BE2C (cell line): ENCODE data around the gene MGST2.

Experiments used
- DNase-seq: peaks from one replicate; pipeline ENCODE4 v3.0.0-alpha.2; 2020
- H3K27me3 ChIP-seq: fragments of 250-450 bp; sonication (Bioruptor Pico); 2 replicates; pipeline ENCODE4 v1.5.1; 2020; ENCODE audit warnings: mild to moderate bottlenecking
- H3K36me3 ChIP-seq: fragments of 250-450 bp; sonication (Bioruptor Pico); 2 replicates; pipeline ENCODE4 v1.5.1; 2020; ENCODE audit warnings: mild to moderate bottlenecking
- H3K4me1 ChIP-seq: fragments of 250-450 bp; sonication (Bioruptor Pico); 2 replicates; pipeline ENCODE4 v1.5.1; 2020
- H3K4me3 ChIP-seq: 2 replicates; pipeline ENCODE4 v1.5.1; 2011; ENCODE audit warnings: low read depth, low read length
- H3K9me3 ChIP-seq: fragments of 250-450 bp; sonication (Bioruptor Pico); 2 replicates; pipeline ENCODE4 v1.5.1; 2020
- CTCF ChIP-seq: IDR thresholded peaks from 2 replicates; pipeline ENCODE4 v1.5.1; 2012; ENCODE audit warnings: mild to moderate bottlenecking, low read depth, low read length

The MGST2 gene

DNA sequence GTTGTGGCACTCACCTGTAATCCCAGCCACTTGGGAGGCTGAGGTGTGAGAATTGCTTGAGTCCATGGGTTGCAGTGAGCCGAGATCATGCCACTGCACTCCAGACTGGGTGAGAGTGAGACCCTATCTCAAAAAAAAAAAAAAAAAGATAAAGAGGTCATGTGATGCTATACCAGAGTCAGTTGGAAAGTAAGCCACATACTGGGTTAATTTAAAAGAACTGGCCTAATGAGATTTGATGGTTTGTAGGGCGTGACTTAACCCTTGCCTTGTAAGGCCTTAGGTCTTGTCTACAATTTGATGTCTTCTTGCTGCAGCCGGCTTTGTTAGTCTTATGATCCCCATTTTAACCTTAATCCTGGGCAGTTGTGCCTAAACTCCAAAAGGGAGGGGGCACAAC is 5.2 kb downstream of the MGST2 start:
- TF ChIP-seq CTCF: no peak
- no peaks in the 10 kb centered on the region for H3K27me3 ChIP-seq
- no peak for DNase-seq
- H3K4me3 ChIP-seq: no peak overlapping the region
- no peaks in the 10 kb centered on the region; the same call in 1 of the 2 replicates for H3K4me1 ChIP-seq
- no peaks in the 10 kb centered on the region for H3K36me3 ChIP-seq
- H3K9me3 ChIP-seq: no peaks in the 10 kb centered on the region

DNA sequence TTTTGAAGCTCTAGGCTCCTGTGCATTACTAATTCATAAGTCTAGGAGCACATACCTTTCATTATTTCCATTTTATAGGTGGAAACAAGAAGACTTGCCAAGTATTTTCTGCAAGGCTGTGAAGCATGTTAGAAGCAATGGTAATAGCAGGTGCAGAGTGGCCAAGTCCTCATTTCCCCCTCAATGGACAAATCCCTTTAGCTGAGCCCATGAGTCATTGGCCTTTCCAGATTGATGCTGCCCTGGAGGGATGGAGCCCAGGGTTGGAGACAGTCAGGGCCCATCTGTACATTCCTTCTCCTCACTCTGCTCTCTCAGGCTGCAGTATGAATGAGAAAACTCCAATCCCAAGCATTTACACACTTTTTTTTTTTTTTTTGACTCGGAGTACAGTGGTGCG is 6.6 kb downstream of the MGST2 start:
- DNase-seq: no peak
- H3K9me3 ChIP-seq: no peaks in the 10 kb centered on the region
- H3K4me3 ChIP-seq: no peak overlapping the region
- H3K4me1 ChIP-seq: no peaks in the 10 kb centered on the region; the same call in 1 of the 2 replicates
- H3K27me3 ChIP-seq: no peaks in the 10 kb centered on the region
- no peaks in the 10 kb centered on the region for H3K36me3 ChIP-seq
- TF ChIP-seq CTCF: no peak

DNA sequence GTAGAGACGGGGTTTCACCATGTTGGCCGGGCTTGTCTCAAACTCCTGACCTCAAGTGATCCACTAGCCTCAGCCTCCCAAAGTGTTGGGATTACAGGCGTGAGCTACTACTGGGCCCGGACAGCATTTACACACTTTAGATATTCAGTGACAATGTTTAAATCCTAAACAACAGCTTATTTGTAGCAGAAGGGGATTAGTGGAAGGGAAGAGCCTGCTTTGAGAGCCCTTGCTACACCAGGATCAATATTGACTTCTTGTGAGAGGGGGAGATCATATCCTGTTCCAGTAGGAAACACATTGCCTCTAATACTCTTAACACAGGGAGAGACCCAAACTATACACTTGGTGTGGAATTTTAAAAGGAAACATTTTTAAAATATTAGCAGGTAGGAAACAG is 7.1 kb downstream of the MGST2 start:
- TF ChIP-seq CTCF: no peak
- H3K9me3 ChIP-seq: no peaks in the 10 kb centered on the region
- H3K4me3 ChIP-seq: no peak overlapping the region
- DNase-seq: no peak
- no peaks in the 10 kb centered on the region for H3K36me3 ChIP-seq
- no peaks in the 10 kb centered on the region; the same call in 1 of the 2 replicates for H3K4me1 ChIP-seq
- H3K27me3 ChIP-seq: no peaks in the 10 kb centered on the region

- H3K4me1 ChIP-seq: no peaks in the 10 kb centered on the region; the same call in 1 of the 2 replicates
- no peak for DNase-seq
- no peak for TF ChIP-seq CTCF
- H3K9me3 ChIP-seq: no peaks in the 10 kb centered on the region
- H3K36me3 ChIP-seq: no peaks in the 10 kb centered on the region
- H3K27me3 ChIP-seq: no peaks in the 10 kb centered on the region
- no peak overlapping the region for H3K4me3 ChIP-seq
These were observed 9.4 kb downstream of the MGST2 start for GRCh38 chr4:139674875-139675550.

- Histone ChIP-seq H3K4me3 (no peak overlapping the region), H3K36me3 (no peaks in the 10 kb centered on the region), H3K27me3 (no peaks in the 10 kb centered on the region), H3K9me3 (no peaks in the 10 kb centered on the region), H3K4me1 (no peaks in the 10 kb centered on the region)
- TF ChIP-seq CTCF: no peak
- no peak for DNase-seq
These were observed 10.0 kb downstream of the MGST2 start for GRCh38 chr4:139675651-139676050.

DNA sequence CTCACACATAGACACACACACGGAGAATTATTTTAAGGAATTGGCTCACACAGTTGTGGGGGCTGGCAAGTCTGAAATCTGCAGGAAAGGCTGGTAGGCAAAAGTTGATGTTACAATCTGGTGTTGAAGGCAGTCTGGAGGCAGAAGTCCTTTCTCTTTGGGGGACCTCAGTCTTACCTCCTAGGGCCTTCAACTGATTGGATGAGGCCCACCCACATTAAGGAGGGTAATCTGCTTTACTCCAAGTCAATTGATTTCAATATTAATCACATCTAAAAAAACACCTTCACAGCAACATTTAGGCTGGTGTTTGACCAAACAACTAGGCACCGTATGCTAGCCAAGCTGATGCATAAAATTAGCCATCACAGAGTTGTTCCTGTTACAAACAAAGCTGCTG is 10.7 kb downstream of the MGST2 start:
- Histone ChIP-seq H3K9me3 (no peaks in the 10 kb centered on the region), H3K4me1 (no peaks in the 10 kb centered on the region), H3K36me3 (no peaks in the 10 kb centered on the region), H3K27me3 (no peaks in the 10 kb centered on the region), H3K4me3 (no peak overlapping the region)
- no peak for TF ChIP-seq CTCF
- no peak for DNase-seq
